Thyroid gland (tissue), 4 donors: Measurements from ENCODE around the gene PLG.

ENCODE experiments used
- POLR2A ChIP-seq, 2 donors: fragments of 450-650 bp; IDR thresholded peaks; one replicate each; pipeline ENCODE4 v1.6.1; 2017; ENCODE audit warnings: antibody characterized with exemption in 2 of 2, mild to moderate bottlenecking in 2 of 2, moderate library complexity in 1 of 2
- TF ChIP-seq, protein P1 (sequence below), 6 experiments: fragments of 200-600 bp in 3 of 6; fragments of 450-650 bp in 3 of 6; sonication (generic) in 3 of 6; IDR thresholded peaks; one replicate each; pipeline ENCODE4 v1.5.1; 2016 to 2019; ENCODE audit warnings: antibody characterized with exemption in 6 of 6, mild to moderate bottlenecking in 2 of 6, inconsistent platforms in 1 of 6, moderate library complexity in 1 of 6

DNA sequence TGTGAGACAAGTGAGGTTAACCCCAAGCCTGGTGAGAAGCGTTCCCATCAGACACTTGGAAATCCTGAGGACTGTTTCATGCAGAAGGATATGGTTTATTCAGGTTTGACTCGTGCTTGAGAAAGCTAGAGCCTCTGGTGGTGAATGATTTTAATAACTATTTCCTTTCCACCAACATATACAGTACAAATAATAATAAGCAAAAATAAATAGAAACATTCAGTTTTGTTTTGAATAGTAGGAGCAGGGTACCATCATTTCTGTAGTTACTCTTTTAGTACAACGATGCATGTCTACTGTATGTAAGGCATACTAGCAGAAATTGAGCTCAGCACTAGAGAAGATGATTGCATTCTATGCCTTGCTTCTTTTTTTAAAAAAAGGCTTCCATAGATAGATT, 33.5 kb downstream of the PLG start:
- TF ChIP-seq POLR2A (IDR thresholded peaks at IDR 0.05) = no peak
- TF ChIP-seq, protein P1, sequence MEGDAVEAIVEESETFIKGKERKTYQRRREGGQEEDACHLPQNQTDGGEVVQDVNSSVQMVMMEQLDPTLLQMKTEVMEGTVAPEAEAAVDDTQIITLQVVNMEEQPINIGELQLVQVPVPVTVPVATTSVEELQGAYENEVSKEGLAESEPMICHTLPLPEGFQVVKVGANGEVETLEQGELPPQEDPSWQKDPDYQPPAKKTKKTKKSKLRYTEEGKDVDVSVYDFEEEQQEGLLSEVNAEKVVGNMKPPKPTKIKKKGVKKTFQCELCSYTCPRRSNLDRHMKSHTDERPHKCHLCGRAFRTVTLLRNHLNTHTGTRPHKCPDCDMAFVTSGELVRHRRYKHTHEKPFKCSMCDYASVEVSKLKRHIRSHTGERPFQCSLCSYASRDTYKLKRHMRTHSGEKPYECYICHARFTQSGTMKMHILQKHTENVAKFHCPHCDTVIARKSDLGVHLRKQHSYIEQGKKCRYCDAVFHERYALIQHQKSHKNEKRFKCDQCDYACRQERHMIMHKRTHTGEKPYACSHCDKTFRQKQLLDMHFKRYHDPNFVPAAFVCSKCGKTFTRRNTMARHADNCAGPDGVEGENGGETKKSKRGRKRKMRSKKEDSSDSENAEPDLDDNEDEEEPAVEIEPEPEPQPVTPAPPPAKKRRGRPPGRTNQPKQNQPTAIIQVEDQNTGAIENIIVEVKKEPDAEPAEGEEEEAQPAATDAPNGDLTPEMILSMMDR (IDR thresholded peaks at IDR 0.05) = no peak
